HG03457 (cell line): Measurements from ENCODE around the gene EPS8L3.
"Not testable (repeated sequence)": the region's sequence is repeated elsewhere in the genome, so short reads cannot be mapped to it uniquely, and the experiment has no call there.

Experiments used
- ATAC-seq: cut with Tn5 transposase; IDR thresholded peaks from one replicate; pipeline ENCODE4 v1.9.1; 2021; ENCODE audit warnings: moderate number of reproducible peaks; ENCODE audit not compliant: unreplicated experiment

EPS8L3 gene

GRCh38 chr1:109711593-109712320 lies 52.0 kb downstream of the EPS8L3 start, which contains the start of gene GSTM5:
TSS of gene GSTM5 (plus strand) at chr1:109712251. CDS start at chr1:109712313, 62 bp downstream.
- ATAC-seq: not testable (repeated sequence)

GRCh38 chr1:109709822-109710221 lies 53.9 kb downstream of the EPS8L3 start:
- ATAC-seq: not testable (repeated sequence)

DNA sequence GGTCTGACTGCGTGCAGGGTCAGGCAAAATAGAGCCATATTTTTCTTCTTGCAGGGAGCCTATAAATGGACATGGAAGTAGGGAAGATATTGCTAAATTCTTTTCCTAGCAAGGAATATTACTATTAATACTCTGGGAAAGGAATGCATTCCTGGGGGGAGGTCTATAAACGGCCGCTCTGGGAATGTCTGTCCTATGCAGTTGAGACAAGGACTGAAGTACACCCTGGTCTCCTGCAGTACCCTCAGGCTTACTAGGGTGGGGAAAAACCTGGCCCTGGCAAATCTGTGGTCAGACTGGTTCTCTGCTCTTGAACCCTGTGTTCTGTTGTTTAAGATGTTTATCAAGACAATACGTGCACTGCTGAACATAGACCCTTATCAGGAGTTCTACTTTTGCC lies 54.8 kb downstream of the EPS8L3 start:
- ATAC-seq: not testable (repeated sequence)

DNA sequence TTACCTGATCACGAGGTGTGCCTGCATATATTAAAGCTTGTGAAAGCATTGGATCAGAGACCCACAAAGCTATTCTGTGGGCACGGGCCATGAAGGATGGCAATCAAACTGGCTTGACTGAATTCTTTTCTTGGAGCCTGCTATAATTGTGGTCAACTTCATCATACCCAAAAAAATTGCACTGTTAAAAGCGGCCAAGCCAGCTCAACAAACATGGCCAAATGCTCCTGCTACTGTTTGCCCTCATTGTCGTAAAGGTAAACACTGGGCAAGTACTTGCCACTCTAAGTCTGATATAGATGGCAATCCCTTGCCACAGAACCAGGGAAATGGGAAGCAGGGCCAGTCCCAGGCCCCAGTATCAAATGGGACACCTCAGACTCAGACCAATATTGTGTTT lies 58.3 kb downstream of the EPS8L3 start:
- ATAC-seq: no peak

DNA sequence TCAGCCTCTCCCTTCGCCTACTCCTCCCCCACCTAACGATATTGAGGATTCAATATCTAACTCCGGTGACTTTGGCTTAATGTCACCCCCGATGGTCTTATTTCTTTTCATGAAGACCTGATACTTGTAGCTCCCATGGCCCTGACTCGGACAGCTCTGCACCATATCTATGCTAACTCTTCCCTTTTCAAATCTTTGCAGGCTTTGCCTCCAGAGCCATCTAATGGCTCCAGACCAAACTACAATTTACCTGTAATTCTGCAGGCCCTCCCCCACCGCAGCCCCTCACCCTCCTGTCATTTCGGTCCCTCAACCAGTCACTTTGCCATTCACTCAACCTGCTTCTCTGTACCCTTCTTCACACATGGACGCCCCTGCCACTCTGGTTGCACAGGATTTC lies 59.5 kb downstream of the EPS8L3 start:
- no peak for ATAC-seq

GRCh38 chr1:109702940-109703339 lies 60.8 kb downstream of the EPS8L3 start:
- not testable (repeated sequence) for ATAC-seq
